Measurements from ENCODE around the gene STARD8.

STARD8 gene

GRCh38 chrX:68691921-68692320 lies 44.5 kb downstream of the STARD8 start:
- DNase-seq: no peak

GRCh38 chrX:68692651-68693050 lies 45.2 kb downstream of the STARD8 start:
- DNase-seq: no peak

DNA sequence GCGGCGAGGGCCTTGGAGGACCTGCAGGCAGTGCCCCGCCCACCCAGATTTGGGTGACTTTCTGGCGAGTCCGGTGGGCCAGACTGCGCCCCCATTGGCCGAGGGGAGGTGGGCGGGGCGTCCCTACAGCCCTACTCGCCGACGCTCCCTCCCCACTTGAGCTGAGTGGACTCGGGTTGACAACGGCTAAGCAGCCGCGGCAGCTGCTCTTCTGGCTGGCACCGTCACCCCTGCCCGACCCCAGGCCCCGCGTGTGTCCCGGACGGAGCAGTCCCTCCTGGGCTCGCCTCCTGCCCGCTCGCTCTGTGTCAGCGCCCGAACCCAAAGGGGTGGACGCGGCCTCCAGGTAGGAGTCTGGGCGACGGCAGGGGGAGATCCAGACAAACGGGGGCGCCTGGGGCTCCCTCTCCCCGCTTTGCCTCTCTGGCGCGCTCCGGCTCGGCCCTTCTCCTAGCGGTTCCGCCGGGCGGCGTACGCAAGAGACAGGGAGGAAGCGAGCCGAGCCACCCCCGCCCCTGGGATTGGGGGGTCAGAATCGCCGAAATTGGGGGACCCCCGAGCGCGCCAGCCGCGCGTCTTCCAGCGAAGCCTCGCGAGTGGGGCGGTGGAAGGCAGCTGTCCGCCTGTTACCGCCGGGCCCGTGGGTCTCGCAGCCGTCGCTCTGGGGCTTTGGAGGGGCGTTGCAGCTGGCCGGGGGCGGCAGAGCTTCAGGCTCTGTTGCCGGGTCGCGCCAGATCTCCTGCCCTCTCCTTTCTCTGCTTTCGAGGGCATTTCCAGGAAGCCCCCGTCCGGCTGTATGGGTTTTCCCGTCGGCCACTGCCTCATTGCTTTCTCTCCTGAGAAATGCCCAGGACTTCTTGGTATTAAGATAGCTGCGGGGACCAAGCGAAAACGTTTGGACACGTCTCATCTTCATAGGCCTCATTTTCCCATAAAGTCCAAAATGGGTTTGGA lies 46.3 kb downstream of the STARD8 start:
- peak; percentile 58 for DNase-seq

DNA sequence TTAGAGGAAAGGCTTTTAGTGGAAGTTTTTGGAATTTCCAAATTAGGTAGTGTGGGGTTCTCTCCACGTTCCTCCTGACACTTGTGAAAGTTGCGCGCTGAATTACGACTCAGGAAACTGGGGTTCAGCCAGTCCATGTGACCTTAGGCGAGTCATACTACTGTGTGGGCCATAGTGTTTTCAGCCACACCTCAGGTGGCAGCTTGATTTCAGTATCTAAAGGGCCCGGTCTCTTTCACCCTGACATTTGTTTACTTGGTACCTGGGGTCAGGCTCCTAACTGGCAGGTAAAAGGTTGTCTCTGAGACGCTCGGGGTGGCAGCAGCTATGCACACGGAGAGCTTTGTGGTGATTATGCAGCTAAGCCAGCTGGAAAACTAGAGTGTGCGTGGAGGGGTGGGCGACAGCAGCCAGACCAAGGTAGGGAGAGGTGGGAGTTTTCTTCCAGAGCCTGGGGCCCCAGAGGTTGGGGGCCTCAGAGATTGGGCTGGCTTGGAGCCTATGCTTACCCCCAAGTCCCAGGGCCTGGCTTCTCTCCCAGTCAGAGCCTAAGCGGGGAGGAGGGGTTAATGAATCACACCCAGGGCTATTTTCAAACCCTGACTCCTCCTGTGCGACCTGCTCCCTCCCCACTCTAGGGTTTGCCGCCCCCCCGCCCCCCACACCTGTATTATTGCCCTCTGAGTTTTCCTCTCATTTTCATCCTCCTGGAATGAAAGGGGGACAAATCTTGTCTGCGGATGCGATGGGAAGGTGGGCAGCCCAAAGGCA lies 47.2 kb downstream of the STARD8 start:
- DNase-seq: peak; percentile 20

DNA sequence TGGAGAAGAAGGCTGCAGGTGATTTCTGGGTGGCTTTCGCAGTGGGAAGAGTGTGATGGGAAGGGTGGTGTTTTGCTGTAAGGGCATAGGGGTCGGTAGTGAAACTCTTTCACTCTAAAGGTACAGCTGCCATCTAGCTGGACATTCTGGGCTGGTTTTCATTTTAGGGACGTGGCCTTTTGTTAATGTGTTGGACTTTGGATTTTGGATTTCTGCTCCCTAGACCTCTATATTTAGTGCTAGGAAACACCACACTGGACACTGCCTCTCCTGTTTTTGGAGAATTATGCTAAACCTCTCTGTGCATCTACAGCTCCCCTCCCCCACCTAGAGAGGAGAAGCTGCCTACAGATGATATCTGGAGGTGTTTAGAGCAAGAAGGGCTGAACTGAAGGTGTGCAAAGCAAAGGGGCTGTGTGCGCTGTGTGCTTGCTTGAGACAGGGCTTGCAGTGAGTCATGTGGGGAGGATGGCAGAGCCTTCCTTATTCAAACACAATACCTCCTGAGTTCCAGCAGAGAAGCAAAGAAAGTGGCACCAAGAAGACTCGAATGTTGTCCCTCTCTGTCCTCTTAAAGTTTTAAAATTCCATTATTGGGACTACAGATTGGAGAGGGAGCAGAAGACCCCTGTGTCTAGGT lies 47.9 kb downstream of the STARD8 start:
- no peak for DNase-seq

DNA sequence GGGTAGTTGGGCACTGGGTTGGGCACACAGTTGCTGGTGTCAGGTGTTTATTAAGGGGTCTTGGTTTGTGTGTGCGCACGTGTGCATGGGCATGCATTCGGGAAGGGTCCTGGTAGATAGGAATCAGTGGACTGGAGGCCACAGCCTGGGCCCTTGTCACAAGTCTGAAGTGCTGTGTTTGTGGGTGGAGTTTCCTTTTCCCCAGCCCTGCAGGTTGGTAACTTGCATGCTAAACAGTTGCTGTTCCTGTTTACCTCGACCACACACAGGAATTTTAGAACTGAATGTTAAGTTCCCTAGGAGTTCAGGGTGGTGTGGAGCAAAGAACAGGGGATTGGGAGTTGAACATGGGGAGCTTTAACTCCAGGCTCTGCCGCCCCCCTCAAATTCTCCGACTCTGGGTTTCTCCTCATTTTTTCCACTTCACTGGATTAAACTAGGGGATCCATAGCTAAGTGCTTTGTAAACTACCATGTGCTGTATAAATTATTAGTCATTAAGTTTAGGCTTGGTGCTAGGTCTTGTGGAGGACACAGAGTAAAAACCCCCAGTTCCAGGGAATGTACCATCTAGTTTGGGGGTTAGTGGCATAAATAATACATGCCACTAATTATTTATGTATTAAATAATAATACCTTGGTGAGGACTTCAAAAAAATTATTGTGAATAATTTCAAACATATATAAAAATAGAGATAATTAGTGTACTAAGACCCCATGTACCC lies 49.0 kb downstream of the STARD8 start:
- DNase-seq: no peak

- DNase-seq: no peak
These were observed 49.6 kb downstream of the STARD8 start for GRCh38 chrX:68697036-68697435.

GRCh38 chrX:68697465-68698125 lies 50.1 kb downstream of the STARD8 start:
- no peak for DNase-seq

- DNase-seq: no peak
These were observed 51.5 kb downstream of the STARD8 start for GRCh38 chrX:68698942-68699341.

DNA sequence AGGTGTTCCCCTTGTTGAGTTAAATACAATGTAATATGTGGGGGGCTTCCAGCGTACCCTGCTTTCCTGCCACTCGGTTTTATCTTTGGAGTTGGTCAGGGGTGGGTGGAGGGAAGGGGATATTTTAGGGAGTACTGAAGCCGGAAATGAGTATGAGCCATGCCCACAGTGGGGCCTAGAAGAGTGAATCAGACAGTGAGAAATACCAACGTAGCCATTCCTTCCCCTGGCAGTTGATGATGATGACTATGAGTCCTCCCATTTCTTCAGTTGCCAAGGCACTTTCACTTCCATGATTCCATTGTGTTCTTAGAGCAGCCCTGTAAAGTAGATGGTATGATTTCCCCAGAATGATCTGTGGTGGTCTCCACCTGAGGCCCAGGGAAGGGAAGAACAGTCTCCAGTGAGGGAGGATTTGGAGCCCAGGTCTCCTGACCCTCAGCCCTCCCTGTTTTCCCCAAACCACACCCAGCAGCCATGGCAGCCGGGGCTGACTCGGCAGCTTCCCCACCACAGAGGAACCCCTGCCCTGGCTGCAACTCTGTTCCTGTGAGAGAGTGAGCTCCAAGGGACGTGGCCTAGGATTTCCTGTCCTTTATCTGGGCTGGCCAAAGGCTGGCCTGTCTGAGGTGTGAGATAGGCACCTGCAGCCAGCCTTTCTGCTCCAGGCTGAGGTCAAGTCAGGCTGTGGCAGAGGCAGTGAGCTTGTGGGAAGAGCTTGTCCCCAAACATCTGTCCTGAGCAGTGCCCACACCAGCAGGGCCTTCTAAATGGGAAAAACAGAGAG lies 52.7 kb downstream of the STARD8 start:
- peak; percentile 26 for DNase-seq

- DNase-seq: no peak
These were observed 55.9 kb downstream of the STARD8 start for GRCh38 chrX:68703369-68703768.

- no peak for DNase-seq
These were observed 56.4 kb downstream of the STARD8 start for GRCh38 chrX:68703846-68704245.

DNA sequence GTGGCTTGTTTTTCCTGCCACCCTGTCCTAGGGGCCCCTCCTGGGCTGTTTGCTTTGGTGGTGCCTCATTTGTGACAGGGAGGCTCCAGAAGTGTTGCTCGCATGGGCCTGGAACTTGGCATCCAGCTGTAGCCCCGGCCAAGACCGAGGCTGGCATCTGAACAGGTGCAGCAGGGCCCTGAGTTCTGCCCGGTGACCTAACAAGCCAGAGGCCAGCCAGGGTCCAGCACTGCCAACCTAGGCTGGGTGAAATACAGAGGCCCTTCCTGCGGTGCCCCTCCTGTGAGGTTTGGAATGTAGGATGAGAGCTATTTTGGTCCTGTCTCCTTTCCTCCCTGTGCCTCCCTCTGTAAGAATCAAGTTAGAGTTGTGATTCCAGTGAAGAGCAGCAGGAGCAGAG lies 58.5 kb downstream of the STARD8 start:
- no peak for DNase-seq

DNA sequence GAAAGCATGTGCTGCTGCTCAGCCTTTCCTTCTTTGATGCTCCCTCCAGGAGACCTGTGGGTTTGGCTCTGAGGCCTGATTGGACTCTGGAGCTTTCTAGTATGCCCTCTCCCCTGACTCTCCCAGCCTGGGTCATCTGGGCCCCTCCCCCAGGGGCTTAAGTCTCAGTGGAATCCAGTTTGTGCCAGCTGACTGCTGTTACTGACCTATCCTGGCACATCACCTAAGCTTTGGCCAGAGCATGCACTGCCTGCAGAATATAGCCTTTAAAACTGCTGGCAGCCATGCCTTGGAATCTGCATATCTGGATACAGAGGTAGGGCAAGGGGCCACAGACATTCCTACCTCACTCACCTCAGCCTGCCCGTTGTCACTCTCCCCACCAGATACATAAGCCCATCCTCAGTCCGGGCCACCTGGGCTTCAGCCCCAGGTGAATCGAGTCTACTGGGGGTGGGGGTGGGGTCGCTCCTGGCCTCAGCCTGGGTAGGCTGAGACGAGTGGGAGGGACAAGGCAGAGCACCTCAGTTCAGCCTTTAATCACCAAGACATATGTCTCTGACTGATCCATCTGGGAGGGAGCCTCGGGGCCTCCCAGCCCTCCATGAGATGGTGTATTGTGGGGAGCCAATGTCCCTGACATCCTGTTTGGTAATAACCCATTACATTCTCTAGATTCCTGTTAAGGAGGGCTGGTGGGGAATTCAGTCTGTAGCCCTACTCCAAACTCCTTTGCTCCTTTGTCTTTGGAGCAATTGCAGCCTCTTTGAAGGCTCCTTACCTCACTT lies 61.2 kb downstream of the STARD8 start:
- no peak for DNase-seq

DNA sequence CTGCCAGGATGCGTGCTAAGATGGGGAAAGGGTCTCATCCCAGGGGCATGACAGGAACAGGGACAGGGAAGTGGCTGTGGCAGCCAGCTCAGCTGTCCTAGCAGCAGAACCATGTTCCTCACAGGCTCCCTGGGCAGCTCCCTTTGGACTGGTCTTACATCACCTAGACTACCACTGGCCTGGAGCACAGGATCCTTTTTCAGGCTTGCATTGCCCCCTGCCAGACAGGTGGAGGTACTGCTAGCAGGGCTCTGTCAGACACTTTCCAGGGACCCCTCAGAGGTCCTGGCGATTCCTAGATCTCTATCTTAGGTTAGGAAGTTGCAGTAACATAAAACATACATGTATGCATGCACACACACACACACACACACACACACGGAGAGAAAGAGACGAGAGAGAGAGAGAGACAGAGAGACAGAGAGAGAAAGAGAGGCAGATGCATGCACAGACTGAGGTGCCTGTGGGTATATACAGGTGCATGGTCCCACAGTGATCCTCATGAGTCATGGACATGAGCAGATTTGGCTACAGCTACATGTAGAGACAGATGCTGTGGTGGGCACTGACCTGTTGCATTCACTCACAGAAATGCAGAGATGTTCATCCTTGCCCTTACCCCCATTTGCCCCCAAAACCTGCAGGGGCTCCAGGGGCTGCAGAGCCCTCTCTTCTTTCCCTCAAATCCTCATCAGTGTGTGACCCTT lies 63.6 kb downstream of the STARD8 start:
- peak; percentile 12 for DNase-seq

DNA sequence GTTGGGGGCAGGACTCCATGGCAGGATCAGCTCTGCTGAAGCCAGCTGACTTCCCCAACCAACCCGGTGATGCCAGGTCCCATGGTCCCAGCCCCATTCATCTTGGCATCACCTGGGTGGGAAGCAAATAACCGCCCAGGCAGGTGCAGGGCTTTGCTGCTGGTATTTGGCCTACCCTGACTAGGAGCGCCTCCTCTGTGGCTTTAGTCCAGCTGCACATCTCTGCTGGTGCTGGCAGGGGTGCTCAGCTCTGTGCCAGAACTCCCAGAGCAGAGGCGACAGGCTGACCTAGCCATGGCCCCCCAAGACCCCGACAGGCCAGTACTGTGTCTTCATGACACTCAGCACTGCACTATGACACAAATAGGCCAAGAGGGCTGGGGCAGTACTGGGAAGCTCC lies 64.4 kb downstream of the STARD8 start:
- no peak for DNase-seq

DNA sequence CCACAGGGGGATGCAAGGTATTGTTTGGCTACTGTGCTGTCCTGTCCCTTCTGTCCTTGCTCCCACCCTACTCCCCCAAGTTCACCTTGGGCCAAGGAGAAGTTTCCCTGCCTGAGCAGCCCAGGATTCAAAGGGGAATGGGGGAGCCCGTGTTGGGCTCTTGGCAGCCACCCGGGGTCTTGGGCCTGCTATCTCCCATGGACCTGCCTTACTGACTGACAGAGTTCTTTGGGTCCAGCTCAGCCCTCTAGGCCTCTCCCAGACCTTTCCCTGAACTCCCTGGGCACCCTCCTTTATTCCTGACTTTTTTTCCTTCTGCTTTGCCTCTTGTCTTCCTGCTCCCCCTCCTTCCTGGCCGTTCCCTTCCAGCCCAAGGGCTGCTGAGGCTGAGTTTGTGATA lies 67.4 kb downstream of the STARD8 start:
- DNase-seq: no peak

DNA sequence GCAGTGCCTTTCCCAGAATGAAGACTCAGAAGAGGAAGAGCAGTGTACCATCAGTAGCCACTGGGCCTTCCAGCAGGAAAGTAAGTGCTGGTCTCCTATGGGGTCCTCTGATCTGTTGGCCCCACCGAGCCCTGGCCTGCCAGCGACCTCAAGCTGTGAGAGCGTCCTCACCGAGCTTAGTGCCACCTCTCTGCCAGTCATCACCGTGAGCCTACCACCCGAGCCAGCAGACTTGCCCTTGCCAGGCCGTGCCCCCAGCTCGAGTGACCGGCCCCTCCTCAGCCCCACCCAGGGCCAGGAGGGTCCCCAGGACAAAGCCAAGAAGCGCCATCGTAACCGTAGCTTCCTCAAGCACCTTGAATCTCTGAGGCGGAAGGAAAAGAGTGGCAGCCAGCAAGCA lies 69.7 kb downstream of the STARD8 start:
- DNase-seq: no peak

GRCh38 chrX:68717663-68718442 lies 70.4 kb downstream of the STARD8 start:
- no peak for DNase-seq
